ENCODE data around the gene RBM14. TPM values are rescaled to one million over a fixed set of nuclear protein-coding genes. Genes with fewer than 3 reads are reported as not detected.
"Not testable (repeated sequence)": the region's sequence is repeated elsewhere in the genome, so short reads cannot be mapped to it uniquely, and the experiment has no call there.

The RBM14 gene
- total and polyA plus RNA-seq, 2 donors (not counting 3 experiments of a cell fraction or from before 2014, with no cell fraction given): 44.0 to 104 TPM

DNA sequence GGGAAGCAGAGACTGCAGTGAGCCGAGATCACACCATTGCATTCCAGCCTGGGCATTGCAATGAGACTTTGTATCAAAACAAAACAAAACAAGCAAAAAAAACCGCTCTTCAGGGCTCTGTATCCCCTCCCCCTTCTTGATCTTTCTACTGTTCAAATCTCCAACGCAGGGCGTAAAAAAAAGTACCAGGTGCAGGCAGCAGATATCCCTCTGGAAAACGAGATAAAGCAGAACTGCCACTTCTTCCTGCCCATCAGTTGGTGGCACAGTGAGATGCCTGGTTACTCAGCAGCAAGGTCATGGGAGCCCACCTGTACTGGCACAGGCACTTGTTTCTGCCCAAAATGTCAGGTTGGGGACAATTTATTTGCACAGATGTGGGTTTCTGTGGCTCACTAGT is 12.3 kb upstream of the RBM14 start:
- DNase-seq (ENCODE audit: low read depth, low spot score) (no peak), FAIRE-seq (no peak)
- Histone ChIP-seq H3K79me2 (ENCODE audit: control insufficient read depth, insufficient read depth, low read length) (no peaks in the 10 kb centered on the region), H3K4me1 (ENCODE audit: control insufficient read depth, extremely low read depth, insufficient read depth, low read length) (no peaks in the 10 kb centered on the region), H4K20me1 (replicated peaks; ENCODE audit: control insufficient read depth, extremely low read depth, insufficient read depth, low read length) (no peaks in the 10 kb centered on the region), H3K9ac (replicated peaks; ENCODE audit: extremely low read depth, insufficient read depth, low read length) (no peak overlapping the region), H3K27me3 (ENCODE audit: control insufficient read depth in 2 of 2, insufficient read depth in 2 of 2, low read length in 2 of 2) (no peaks in the 10 kb centered on the region), H3K4me3 (replicated peaks in 1 of 3; ENCODE audit: insufficient read depth in 1 of 3, low read depth in 1 of 3, low read length in 3 of 3) (no peak overlapping the region), H3K4me2 (ENCODE audit: insufficient read depth, low read length) (no peak overlapping the region), H3K27ac (ENCODE audit: insufficient read depth, low read depth, low read length) (no peak overlapping the region), H3K9me1 (replicated peaks; ENCODE audit: control insufficient read depth, extremely low read depth, insufficient read depth, low read length) (no peaks in the 10 kb centered on the region), H3K9me3 (replicated peaks; ENCODE audit: control insufficient read depth, insufficient read depth, low read length) (no peaks in the 10 kb centered on the region), H2AFZ (ENCODE audit: low read depth, low read length) (no peak overlapping the region), H3K36me3 (ENCODE audit: control insufficient read depth in 2 of 2, extremely low read depth in 1 of 2, insufficient read depth in 2 of 2, low read length in 2 of 2) (peaks cover 2 to 17% of the 10 kb centered on the region in 2 experiments)
- ChIA-PET CTCF (no interaction called here), POLR2A (no interaction called here)
- BruUV-seq (replicated peaks): no TSS peak
- dilution Hi-C loops (cut with MboI; ENCODE audit: extremely low pct_ligation_motif_present, low sequenced_read_pairs): no loop called here
- intact Hi-C loops (cut with micrococcal nuclease): no loop called here
- TF ChIP-seq JUN (IDR thresholded peaks at IDR 0.05; ENCODE audit: borderline replicate concordance, insufficient read depth, insufficient read length, low read depth) (no peak), MYC (IDR thresholded peaks at IDR 0.05; ENCODE audit: low read depth, low read length) (no peak), GATA2 (IDR thresholded peaks at IDR 0.05; ENCODE audit: insufficient read depth, insufficient read length, low read depth, low read length) (no peak)

DNA sequence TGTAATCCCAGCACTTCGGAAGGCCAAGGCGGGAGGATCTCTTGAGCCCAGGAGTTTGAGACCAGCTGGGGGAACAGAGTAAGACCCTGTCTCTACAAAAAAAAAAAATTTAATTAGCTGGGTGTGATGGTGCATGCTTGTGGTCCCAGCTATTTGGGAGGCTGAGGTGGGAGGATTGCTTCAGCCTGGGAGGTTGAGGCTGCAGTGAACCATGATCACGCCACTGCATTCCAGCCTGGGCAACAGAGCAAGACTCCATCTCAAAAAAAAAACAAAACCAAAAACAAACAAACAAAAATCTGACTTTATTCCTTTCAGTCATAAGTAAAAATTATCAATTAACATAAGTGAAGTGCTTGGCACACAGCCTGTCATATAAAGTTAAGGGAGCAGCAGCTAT is 9.8 kb upstream of the RBM14 start:
- CTCF ChIA-PET: interaction anchor here (1.3 kb wide), 1 partner anchor 14 kb away, joined by 3 read pairs; no protein-coding TSS in a partner anchor
- not testable (repeated sequence) for H2AFZ ChIP-seq (ENCODE audit: low read depth, low read length); H3K27ac ChIP-seq (ENCODE audit: insufficient read depth, low read depth, low read length)

More for the DNA sequence above, 9.8 kb upstream of the RBM14 start:
- H4K20me1 ChIP-seq (replicated peaks; ENCODE audit: control insufficient read depth, extremely low read depth, insufficient read depth, low read length); H3K9me1 ChIP-seq (replicated peaks; ENCODE audit: control insufficient read depth, extremely low read depth, insufficient read depth, low read length); H3K9me3 ChIP-seq (replicated peaks; ENCODE audit: control insufficient read depth, insufficient read depth, low read length); BruUV-seq (replicated peaks); H3K27me3 ChIP-seq (ENCODE audit: control insufficient read depth in 2 of 2, insufficient read depth in 2 of 2, low read length in 2 of 2); DNase-seq (ENCODE audit: low read depth, low spot score); H3K9ac ChIP-seq (replicated peaks; ENCODE audit: extremely low read depth, insufficient read depth, low read length); FAIRE-seq; dilution Hi-C loops (cut with MboI; ENCODE audit: extremely low pct_ligation_motif_present, low sequenced_read_pairs); H3K4me2 ChIP-seq (ENCODE audit: insufficient read depth, low read length); intact Hi-C loops (cut with micrococcal nuclease); H3K79me2 ChIP-seq (ENCODE audit: control insufficient read depth, insufficient read depth, low read length); H3K4me1 ChIP-seq (ENCODE audit: control insufficient read depth, extremely low read depth, insufficient read depth, low read length); H3K4me3 ChIP-seq (replicated peaks in 1 of 3; ENCODE audit: insufficient read depth in 1 of 3, low read depth in 1 of 3, low read length in 3 of 3): not testable (repeated sequence)
- peaks cover 2 to 13% of the 10 kb centered on the region in 2 experiments for H3K36me3 ChIP-seq (ENCODE audit: control insufficient read depth in 2 of 2, extremely low read depth in 1 of 2, insufficient read depth in 2 of 2, low read length in 2 of 2)
- POLR2A ChIA-PET: interaction anchor here (1.5 kb wide), 1 partner anchor 10 kb away, joined by 5 read pairs; the partner anchor contains the start of gene RBM14
